ENCODE measurements around the gene FTSJ3.

FTSJ3 gene

DNA sequence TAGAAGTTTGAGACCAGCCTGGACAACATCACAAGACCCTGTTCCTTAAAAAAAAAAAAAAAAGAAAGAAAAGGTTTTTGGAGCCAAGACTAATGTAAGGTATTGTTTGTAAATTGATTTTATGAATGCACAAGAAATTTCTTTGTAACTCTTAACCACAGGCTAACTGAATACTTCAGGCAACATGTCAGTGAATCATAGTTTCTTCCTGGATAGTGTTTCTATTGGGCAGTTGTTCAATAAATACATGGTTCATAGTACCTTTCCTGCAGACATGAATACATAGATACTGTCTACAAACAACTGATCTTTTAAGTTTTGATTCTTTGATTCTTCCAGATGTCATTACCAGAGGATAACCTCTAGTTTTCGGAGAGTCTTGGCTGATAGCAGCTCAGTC, 41.9 kb downstream of the FTSJ3 start:
- DNase-seq (ENCODE audit: low spot score), result peak; percentile 54

DNA sequence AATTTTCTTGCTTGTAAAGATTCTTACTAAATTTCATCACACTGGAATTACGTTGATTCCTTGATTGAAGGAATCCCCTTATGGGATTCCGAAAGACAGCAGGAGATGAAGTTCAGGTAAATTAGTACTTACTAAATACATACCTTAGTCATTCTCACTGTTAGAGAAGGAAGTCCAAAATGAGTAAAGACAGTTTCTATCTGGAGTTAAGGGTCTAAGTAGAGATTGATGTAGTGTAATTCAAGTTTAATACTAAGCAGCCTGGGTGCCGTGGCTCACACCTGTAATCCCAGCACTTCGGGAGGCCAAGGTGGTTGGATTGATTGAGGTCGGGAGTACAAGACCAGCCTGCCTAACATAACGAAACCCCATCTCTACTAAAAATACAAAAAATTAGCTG, 43.9 kb downstream of the FTSJ3 start:
- no peak for DNase-seq (ENCODE audit: low spot score)

- no peak for DNase-seq (ENCODE audit: low spot score)
Observed at GRCh38 chr17:63780928-63781327, 46.5 kb downstream of the FTSJ3 start.

GRCh38 chr17:63780507-63780906, 47.0 kb downstream of the FTSJ3 start:
- no peak for DNase-seq (ENCODE audit: low spot score)

GRCh38 chr17:63775420-63775819, 52.0 kb downstream of the FTSJ3 start:
- DNase-seq (ENCODE audit: low spot score), result no peak

GRCh38 chr17:63774969-63775265, 52.5 kb downstream of the FTSJ3 start:
- DNase-seq (ENCODE audit: low spot score), result peak; percentile 15

GRCh38 chr17:63774141-63774968, 53.1 kb downstream of the FTSJ3 start, which contains the start of gene DDX42:
Gene DDX42, plus strand, starts transcription at chr17:63774170. Its CDS starts 12,880 bp downstream, at chr17:63787050.
- DNase-seq (ENCODE audit: low spot score), result peak; percentile 62

DNA sequence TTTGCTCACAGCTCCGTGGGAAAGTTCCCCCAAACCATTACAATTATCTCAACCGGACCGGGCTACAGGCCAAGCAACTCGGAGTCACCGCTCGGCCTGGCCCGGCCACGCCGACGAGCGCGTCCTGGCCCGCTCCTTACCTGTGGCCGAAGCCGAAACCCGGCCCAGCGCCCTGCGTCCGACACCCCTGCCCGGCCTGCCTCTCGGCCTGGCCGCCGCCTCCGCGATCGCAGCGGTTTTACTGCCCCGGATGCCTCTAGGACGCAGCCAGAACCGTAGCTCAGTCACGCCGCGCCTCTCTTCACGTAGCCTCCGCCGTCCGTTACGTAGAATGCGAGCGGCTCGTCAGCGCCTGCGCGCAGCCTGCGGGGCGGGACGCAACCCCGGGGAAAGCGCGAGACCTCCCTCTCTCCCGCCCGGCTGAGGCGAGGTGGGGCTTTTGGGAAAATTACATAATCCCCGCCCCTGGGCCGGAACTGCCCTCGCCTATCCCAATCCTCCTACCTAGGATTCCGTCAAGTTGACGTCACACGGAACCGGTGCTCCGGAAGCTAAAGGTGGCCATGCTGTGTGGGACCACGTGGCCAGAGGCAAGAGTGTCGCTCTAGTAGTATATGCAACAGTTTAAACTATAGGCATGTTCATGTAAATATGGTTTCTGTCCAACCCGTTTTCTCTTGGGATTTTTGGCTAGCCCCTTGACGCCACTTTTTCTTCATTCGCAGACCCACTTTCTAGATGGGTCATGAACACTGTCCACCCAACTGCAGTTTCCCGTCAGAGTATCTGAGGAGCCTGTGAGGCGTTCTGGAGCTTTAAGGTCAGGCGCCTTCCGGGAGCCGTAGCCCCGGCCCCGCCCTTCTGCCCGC, 54.0 kb downstream of the FTSJ3 start, which contains the start of gene CCDC47:
Gene CCDC47, minus strand, starts transcription at position 326 of the 869 bp plus-strand sequence. CDS start 7,422 bp downstream, outside the sequence.
- peak; percentile 100 for DNase-seq (ENCODE audit: low spot score)

- peak; percentile 17 for DNase-seq (ENCODE audit: low spot score)
Observed at GRCh38 chr17:63772801-63773271, 54.6 kb downstream of the FTSJ3 start.

Data from AG20443 (cell line).